Smooth muscle cell of trachea (primary cell): ENCODE results near the gene GANAB. TPM values are rescaled to one million over a fixed set of nuclear protein-coding genes. Genes with fewer than 3 reads are reported as not detected.

Source experiments
- total RNA-seq: library from RNA; depleted of rRNA; stranded (reverse); fragments of >200 nt; gene quantifications from 2 replicates; pipeline ENCODE4 v1.2.1, GENCODE V29; 2014

The GANAB gene
- total RNA-seq: 339 and 341 TPM in 2 replicates

GRCh38 chr11:62645946-62646824 lies at the start of gene GANAB:
TSS of gene GANAB (minus strand) at chr11:62646613. CDS start at chr11:62646599, 14 bp downstream.

GRCh38 chr11:62689421-62690183 lies 43.2 kb upstream of the GANAB start, which contains the start of gene LRRN4CL:
TSS of gene LRRN4CL (minus strand) at chr11:62689530. CDS start at chr11:62688508, 1,022 bp downstream.

GRCh38 chr11:62678770-62679696 lies 32.6 kb upstream of the GANAB start, which contains the start of gene UBXN1:
TSS of gene UBXN1 (minus strand) at chr11:62679073. CDS start at chr11:62678923, 150 bp downstream.

GRCh38 chr11:62671608-62672389 lies 25.4 kb upstream of the GANAB start, which contains the start of the genes LBHD1 and UQCC3:
TSS of gene LBHD1 (minus strand) at chr11:62672267. CDS start at chr11:62670031, 2,236 bp downstream.
TSS of gene UQCC3 (plus strand) at chr11:62671673. CDS start at chr11:62671746, 73 bp downstream.

GRCh38 chr11:62665075-62665598 lies 18.7 kb upstream of the GANAB start, which contains the start of the genes C11orf98 and CSKMT:
TSS of gene C11orf98 (minus strand) at chr11:62665210. CDS start at chr11:62665169, 41 bp downstream.
TSS of gene CSKMT (plus strand) at chr11:62665312. CDS start at chr11:62665880, 568 bp downstream.

GRCh38 chr11:62621567-62622470 lies 24.6 kb downstream of the GANAB start, which contains the start of gene B3GAT3:
TSS of gene B3GAT3 (minus strand) at chr11:62621986. CDS start at chr11:62621947, 39 bp downstream.

GRCh38 chr11:62612366-62613290 lies 33.8 kb downstream of the GANAB start, which contains the start of the genes EML3 and ROM1:
TSS of gene EML3 (minus strand) at chr11:62612775. CDS start at chr11:62612457, 318 bp downstream.
TSS of gene ROM1 (plus strand) at chr11:62613257. CDS start at chr11:62613282, 25 bp downstream.

GRCh38 chr11:62601372-62602140 lies 44.9 kb downstream of the GANAB start, which contains the start of gene MTA2:
TSS of gene MTA2 (minus strand) at chr11:62601865. CDS start at chr11:62601450, 415 bp downstream.

GRCh38 chr11:62591448-62592145 lies 54.8 kb downstream of the GANAB start, which contains the start of gene TUT1:
TSS of gene TUT1 (minus strand) at chr11:62591523. CDS start at chr11:62591485, 38 bp downstream.

Other genes with a start within 250 kb of the GANAB start
- gene SCGB1A1, start 227.6 kb downstream of the GANAB start, total RNA-seq: not detected in 2 replicates
- gene AHNAK, start 99.8 kb downstream of the GANAB start, total RNA-seq: 867 and 944 TPM in 2 replicates
- gene EEF1G, start 72.7 kb downstream of the GANAB start, total RNA-seq: 1,356 and 1,684 TPM in 2 replicates
- 9.7 and 13.6 TPM in 2 replicates for gene TUT1, start 55.1 kb downstream of the GANAB start, total RNA-seq
- gene MTA2, start 44.7 kb downstream of the GANAB start, total RNA-seq: 99.8 and 122 TPM in 2 replicates
- 24.0 and 33.6 TPM in 2 replicates for gene EML3, start 33.8 kb downstream of the GANAB start, total RNA-seq
- gene ROM1, start 33.4 kb downstream of the GANAB start, total RNA-seq: 3.9 and 4.6 TPM in 2 replicates
- gene B3GAT3, start 24.6 kb downstream of the GANAB start, total RNA-seq: 26.5 and 48.8 TPM in 2 replicates
- 26.2 and 41.0 TPM in 2 replicates for gene INTS5, start 6.7 kb upstream of the GANAB start, total RNA-seq
- gene C11orf98, start 18.6 kb upstream of the GANAB start, total RNA-seq: 22.5 and 25.9 TPM in 2 replicates
- 5.2 and 7.8 TPM in 2 replicates for gene CSKMT, start 18.7 kb upstream of the GANAB start, total RNA-seq
- gene UQCC3, start 25.1 kb upstream of the GANAB start, total RNA-seq: 6.9 and 8.7 TPM in 2 replicates
- gene LBHD1, start 25.7 kb upstream of the GANAB start, total RNA-seq: 4.3 and 6.1 TPM in 2 replicates
- gene UBXN1, start 32.5 kb upstream of the GANAB start, total RNA-seq: 118 and 157 TPM in 2 replicates
- 68.9 and 89.6 TPM in 2 replicates for gene LRRN4CL, start 42.9 kb upstream of the GANAB start, total RNA-seq
- 49.5 and 76.3 TPM in 2 replicates for gene BSCL2, start 60.8 kb upstream of the GANAB start, total RNA-seq
- gene GNG3, start 61.1 kb upstream of the GANAB start, total RNA-seq: 0.17 TPM in 1 of 2 replicates, not detected in the other
- 9.6 and 18.3 TPM in 2 replicates for gene HNRNPUL2, start 80.8 kb upstream of the GANAB start, total RNA-seq
- 33.1 and 36.9 TPM in 2 replicates for gene TTC9C, start 81.9 kb upstream of the GANAB start, total RNA-seq
- 14.1 and 17.4 TPM in 2 replicates for gene ZBTB3, start 107.5 kb upstream of the GANAB start, total RNA-seq
- 41.0 and 73.6 TPM in 2 replicates for gene POLR2G, start 115.0 kb upstream of the GANAB start, total RNA-seq
- gene TAF6L, start 124.8 kb upstream of the GANAB start, total RNA-seq: 26.3 and 27.2 TPM in 2 replicates
- 40.7 and 52.1 TPM in 2 replicates for gene TMEM179B, start 140.8 kb upstream of the GANAB start, total RNA-seq
- 14.7 and 19.0 TPM in 2 replicates for gene TMEM223, start 145.4 kb upstream of the GANAB start, total RNA-seq
- 23.7 and 30.3 TPM in 2 replicates for gene NXF1, start 158.8 kb upstream of the GANAB start, total RNA-seq
- 47.5 and 48.1 TPM in 2 replicates for gene STX5, start 185.4 kb upstream of the GANAB start, total RNA-seq
- not detected in 2 replicates for gene TEX54, start 186.2 kb upstream of the GANAB start, total RNA-seq
- 26.3 and 48.0 TPM in 2 replicates for gene WDR74, start 193.0 kb upstream of the GANAB start, total RNA-seq
- gene SLC3A2, start 234.3 kb upstream of the GANAB start, total RNA-seq: 172 and 241 TPM in 2 replicates